Uterus (tissue), 4 donors: Measurements from ENCODE around the gene GPR158. TPM values are rescaled to one million over a fixed set of nuclear protein-coding genes. Genes with fewer than 3 reads are reported as not detected.
"Not testable (repeated sequence)": the region's sequence is repeated elsewhere in the genome, so short reads cannot be mapped to it uniquely, and the experiment has no call there.

ENCODE experiments used
- DNase-seq, 2 donors: peaks; one replicate each; pipeline ENCODE4 v3.0.0-alpha.2; 2019 to 2020
- H3K27ac ChIP-seq, 2 donors: fragments of 200-600 bp; sonication (generic); 1 replicate in 1 of 2; 2 replicates in 1 of 2; pipeline ENCODE4 v1.5.1; 2016 to 2018
- H3K27me3 ChIP-seq, 2 donors: fragments of 200-600 bp; sonication (generic); one replicate each; pipeline ENCODE4 v1.5.1; 2018 to 2019; ENCODE audit warnings: control low read depth in 1 of 2
- H3K36me3 ChIP-seq, 2 donors: fragments of 200-600 bp; sonication (generic); one replicate each; pipeline ENCODE4 v1.5.1; 2019; ENCODE audit warnings: control low read depth in 1 of 2
- H3K4me1 ChIP-seq, 2 donors: fragments of 200-600 bp; sonication (generic); one replicate each; pipeline ENCODE4 v1.5.1; 2018 to 2019; ENCODE audit warnings: control low read depth in 1 of 2
- H3K4me3 ChIP-seq, 2 donors: fragments of 200-600 bp; sonication (generic); 1 replicate in 1 of 2; 2 replicates in 1 of 2; pipeline ENCODE4 v1.5.1; 2018 to 2019; ENCODE audit warnings: mild to moderate bottlenecking in 1 of 2
- H3K9me3 ChIP-seq, 2 donors: fragments of 200-600 bp; sonication (generic); one replicate each; pipeline ENCODE4 v1.5.1; 2019; ENCODE audit warnings: control low read depth in 1 of 2
- CTCF ChIP-seq, 4 experiments: fragments of 200-600 bp in 2 of 4; fragments of 450-650 bp in 2 of 4; sonication (generic) in 2 of 4; IDR thresholded peaks; one replicate each; pipeline ENCODE4 v1.5.1; 2016 to 2019; ENCODE audit warnings: antibody characterized with exemption in 4 of 4, mild to moderate bottlenecking in 2 of 4, moderate library complexity in 1 of 4
- POLR2A ChIP-seq, 2 donors: fragments of 450-650 bp; IDR thresholded peaks; one replicate each; pipeline ENCODE4 v1.6.1; 2016; ENCODE audit warnings: antibody characterized with exemption in 2 of 2, mild to moderate bottlenecking in 1 of 2, moderate library complexity in 1 of 2
- intact Hi-C: fragments of 100-400 bp; cut with DNase I; formaldehyde crosslinking; loops from one replicate; pipeline ENCODE4 v1.15.1; 2023; ENCODE audit warnings: low total_unique reads
- total RNA-seq, 4 donors: library from RNA; depleted of rRNA in 3 of 4; stranded (reverse); fragments of >200 nt in 3 of 4; gene quantifications; one replicate each; pipeline versions ENCODE4 v1.1.0 to v1.2.4, GENCODE V29; 2014 to 2023
- donor health status: DM: yes; HTN: yes; CAD: no.

Gene GPR158
- total RNA-seq, 4 donors from 2014 or later = 0.07 TPM; not detected in 3

- H3K4me3 ChIP-seq = no peak overlapping the region
- intact Hi-C loops = no loop called here
- TF ChIP-seq CTCF (IDR thresholded peaks at IDR 0.05) = no peak
- no peak for TF ChIP-seq POLR2A (IDR thresholded peaks at IDR 0.05)
Observed at GRCh38 chr10:25328361-25328760, 153.6 kb downstream of the GPR158 start.

DNA sequence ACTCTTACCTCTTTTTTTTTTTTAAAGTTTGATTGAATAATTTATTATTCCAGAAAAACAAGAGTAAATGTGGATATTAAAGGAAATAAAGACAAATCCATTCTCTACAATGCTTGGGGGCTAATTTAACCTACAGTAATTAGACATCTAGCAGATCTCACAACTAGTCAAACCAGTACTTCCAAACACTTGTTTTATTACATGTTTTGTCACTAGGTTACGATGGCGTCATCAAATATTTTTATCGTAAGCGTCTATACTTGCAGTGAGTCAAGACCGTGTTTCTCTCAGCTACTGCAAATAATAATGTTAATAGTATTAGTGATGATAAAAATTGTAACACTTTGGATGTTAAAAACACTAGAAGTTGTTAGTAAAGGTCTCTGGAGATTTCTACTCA lies 154.8 kb downstream of the GPR158 start:
- H3K27ac ChIP-seq, H3K27me3 ChIP-seq, intact Hi-C loops, H3K4me1 ChIP-seq, DNase-seq, H3K9me3 ChIP-seq, H3K4me3 ChIP-seq, H3K36me3 ChIP-seq: not testable (repeated sequence)

More at GRCh38 chr10:25328361-25328760, 153.6 kb downstream of the GPR158 start:
- no peak for DNase-seq
- no peak overlapping the region for H3K27ac ChIP-seq
- H3K27me3 ChIP-seq = no peaks in the 10 kb centered on the region
- H3K4me1 ChIP-seq = no peaks in the 10 kb centered on the region
- H3K9me3 ChIP-seq = no peaks in the 10 kb centered on the region
- no peaks in the 10 kb centered on the region for H3K36me3 ChIP-seq

GRCh38 chr10:25334445-25334844 lies 159.6 kb downstream of the GPR158 start:
- DNase-seq = no peak
- TF ChIP-seq POLR2A (IDR thresholded peaks at IDR 0.05) (no peak), CTCF (IDR thresholded peaks at IDR 0.05) (no peak)
- no peaks in the 10 kb centered on the region for H3K36me3 ChIP-seq
- no peak overlapping the region for H3K4me3 ChIP-seq
- H3K27me3 ChIP-seq = no peaks in the 10 kb centered on the region
- intact Hi-C loops = no loop called here
- no peak overlapping the region for H3K27ac ChIP-seq
- no peaks in the 10 kb centered on the region for H3K9me3 ChIP-seq
- no peaks in the 10 kb centered on the region for H3K4me1 ChIP-seq

DNA sequence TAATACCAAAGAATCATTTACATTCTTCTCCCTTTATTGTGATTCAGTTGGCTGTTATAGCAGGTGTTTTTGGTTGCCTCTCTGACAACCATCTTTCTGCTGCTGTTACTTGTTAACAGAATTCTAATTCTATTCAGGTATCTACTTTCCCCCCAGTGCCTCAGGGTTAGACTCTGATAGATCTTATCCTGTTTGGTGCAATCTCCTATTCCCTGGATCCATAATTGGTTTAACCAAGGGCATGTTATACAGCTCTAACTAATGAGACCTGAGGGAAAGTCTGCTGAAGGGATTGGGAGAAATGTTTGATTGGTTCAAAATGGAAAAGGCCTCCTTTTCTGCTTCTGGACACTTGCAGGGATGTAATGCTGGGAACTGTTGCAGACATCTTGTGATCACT lies 161.5 kb downstream of the GPR158 start:
- TF ChIP-seq POLR2A (IDR thresholded peaks at IDR 0.05) (no peak), CTCF (IDR thresholded peaks at IDR 0.05) (no peak)
- intact Hi-C loops = no loop called here
- no peaks in the 10 kb centered on the region for H3K27me3 ChIP-seq
- no peak for DNase-seq
- H3K27ac ChIP-seq = no peak overlapping the region
- no peaks in the 10 kb centered on the region for H3K9me3 ChIP-seq
- no peak overlapping the region for H3K4me3 ChIP-seq
- H3K4me1 ChIP-seq = no peaks in the 10 kb centered on the region
- H3K36me3 ChIP-seq = no peaks in the 10 kb centered on the region

GRCh38 chr10:25338271-25338670 lies 163.5 kb downstream of the GPR158 start:
- no peak overlapping the region for H3K4me3 ChIP-seq
- H3K36me3 ChIP-seq = no peaks in the 10 kb centered on the region
- no peak overlapping the region for H3K27ac ChIP-seq
- H3K27me3 ChIP-seq = no peaks in the 10 kb centered on the region
- no peaks in the 10 kb centered on the region for H3K9me3 ChIP-seq
- no peaks in the 10 kb centered on the region for H3K4me1 ChIP-seq
- TF ChIP-seq POLR2A (IDR thresholded peaks at IDR 0.05) (no peak), CTCF (IDR thresholded peaks at IDR 0.05) (no peak)
- DNase-seq = no peak
- intact Hi-C loops = no loop called here

GRCh38 chr10:25339966-25340365 lies 165.2 kb downstream of the GPR158 start:
- intact Hi-C loops = no loop called here
- no peaks in the 10 kb centered on the region for H3K4me1 ChIP-seq
- H3K27me3 ChIP-seq = no peaks in the 10 kb centered on the region
- DNase-seq = no peak
- TF ChIP-seq CTCF (IDR thresholded peaks at IDR 0.05) (no peak), POLR2A (IDR thresholded peaks at IDR 0.05) (no peak)
- no peaks in the 10 kb centered on the region for H3K9me3 ChIP-seq
- no peak overlapping the region for H3K27ac ChIP-seq
- no peaks in the 10 kb centered on the region for H3K36me3 ChIP-seq
- no peak overlapping the region for H3K4me3 ChIP-seq
